ENCODE results near the gene CAMK1D.
A peak's percentile ranks its signal among the peaks of the same experiment; 100 is the strongest.

Gene CAMK1D

GRCh38 chr10:12350925-12351324 is 1.6 kb downstream of the CAMK1D start:
- TF ChIP-seq GLIS1 (tag by site-specific recombination; IDR thresholded peaks at IDR 0.05) (peak; percentile 81), ZNF600 (tag by site-specific recombination; IDR thresholded peaks at IDR 0.05) (0 out of 2 replicates have a peak, but pooled peaks have one; percentile 9), ZNF10 (tag by site-specific recombination; IDR thresholded peaks at IDR 0.05) (no peak), ZBTB26 (tag by site-specific recombination; optimal IDR thresholded peaks at IDR 0.05) (no peak), ZIC2 (tag by site-specific recombination; IDR thresholded peaks at IDR 0.05) (peak; percentile 62), ZNF280D (tag by site-specific recombination; IDR thresholded peaks at IDR 0.05) (no peak)
- Histone ChIP-seq H3K36me3 (ENCODE audit: control insufficient read depth in 2 of 2, insufficient read depth in 1 of 2, low read length in 2 of 2) (no peaks in the 10 kb centered on the region), H3K9me3 (ENCODE audit: control insufficient read depth, insufficient read depth, low read depth, low read length) (no peaks in the 10 kb centered on the region), H3K4me1 (ENCODE audit: control insufficient read depth, insufficient read depth, low read length) (no peaks in the 10 kb centered on the region; the same call in 1 of the 2 replicates), H3K4me3 (ENCODE audit: low read depth, low read length) (peak overlapping the region; percentile 84), H3K27ac (ENCODE audit: extremely low read depth, low read depth, low read length) (no peak overlapping the region; the same call in 1 of the 2 replicates)
- CTCF ChIA-PET: interaction anchor here (0.6 to 1.3 kb wide), 2 partner anchors 21 to 87 kb away, joined by 3 to 7 read pairs; no protein-coding TSS in a partner anchor
- POLR2A ChIA-PET: interaction anchor here (0.7 to 1.9 kb wide), 2 partner anchors 17 to 85 kb away, joined by 3 to 6 read pairs; no protein-coding TSS in a partner anchor

GRCh38 chr10:12351447-12351846 is 2.1 kb downstream of the CAMK1D start:
- Histone ChIP-seq H3K36me3 (ENCODE audit: control insufficient read depth in 2 of 2, insufficient read depth in 1 of 2, low read length in 2 of 2) (no peaks in the 10 kb centered on the region), H3K4me3 (ENCODE audit: low read depth, low read length) (no peak overlapping the region), H3K9me3 (ENCODE audit: control insufficient read depth, insufficient read depth, low read depth, low read length) (no peaks in the 10 kb centered on the region), H3K4me1 (ENCODE audit: control insufficient read depth, insufficient read depth, low read length) (no peaks in the 10 kb centered on the region; the same call in 1 of the 2 replicates), H3K27ac (ENCODE audit: extremely low read depth, low read depth, low read length) (no peak overlapping the region)
- ChIA-PET POLR2A (interaction anchor here (0.8 to 1.9 kb wide), 2 partner anchors 18 kb away, joined by 3 to 6 read pairs; no protein-coding TSS in a partner anchor), CTCF (interaction anchor here (0.5 to 1.3 kb wide), 3 partner anchors 57 to 305 kb away, joined by 3 to 7 read pairs (median 3); no protein-coding TSS in a partner anchor)
- TF ChIP-seq GFI1B (tag by site-specific recombination; IDR thresholded peaks at IDR 0.05): no peak
- TF ChIP-seq ZNF362 (tag by site-specific recombination; IDR thresholded peaks at IDR 0.05): no peak
- peak; percentile 55 for TF ChIP-seq ZNF341 (tag by site-specific recombination; IDR thresholded peaks at IDR 0.05; ENCODE audit: low read depth)
- TF ChIP-seq ZNF2 (tag by site-specific recombination; IDR thresholded peaks at IDR 0.05): no peak
- no peak for TF ChIP-seq ZNF776 (tag by site-specific recombination; IDR thresholded peaks at IDR 0.05; ENCODE audit: borderline replicate concordance)
- no peak for TF ChIP-seq PRDM4 (tag by site-specific recombination; IDR thresholded peaks at IDR 0.05)
- no peak for TF ChIP-seq ZFHX2 (tag by site-specific recombination; conservative IDR thresholded peaks at IDR 0.05)
- TF ChIP-seq ZNF621 (tag by site-specific recombination; IDR thresholded peaks at IDR 0.05): no peak
- no peak for TF ChIP-seq ZNF610 (tag by site-specific recombination; IDR thresholded peaks at IDR 0.05; ENCODE audit: borderline replicate concordance)
- TF ChIP-seq ZNF155 (tag by site-specific recombination; IDR thresholded peaks at IDR 0.05): no peak
- TF ChIP-seq ZNF658 (tag by site-specific recombination; IDR thresholded peaks at IDR 0.05): no peak
- TF ChIP-seq ZNF175 (tag by site-specific recombination; IDR thresholded peaks at IDR 0.05): no peak
- no peak for TF ChIP-seq PRDM10 (tag by site-specific recombination; IDR thresholded peaks at IDR 0.05)
- TF ChIP-seq ZNF623 (tag by site-specific recombination; IDR thresholded peaks at IDR 0.05): no peak
- TF ChIP-seq ZNF548 (tag by site-specific recombination; IDR thresholded peaks at IDR 0.05): no peak
- TF ChIP-seq ZNF600 (tag by site-specific recombination; IDR thresholded peaks at IDR 0.05): 0 out of 2 replicates have a peak, but pooled peaks have one; percentile 32
- TF ChIP-seq ZIC2 (tag by site-specific recombination; IDR thresholded peaks at IDR 0.05): peak; percentile 43

Measured in HEK293 (cell line).